K562 (cell line): ENCODE data around the gene YIPF1.

Experiments
- BCLAF1 ChIP-seq, 2 experiments: fragments of 450-650 bp in 1 of 2; IDR thresholded peaks; 2 replicates each; pipeline ENCODE4 v1.6.1; 2011 to 2017; ENCODE audit warnings: low read depth in 2 of 2, antibody characterized with exemption in 1 of 2, borderline replicate concordance in 1 of 2, low read length in 1 of 2, mild to moderate bottlenecking in 1 of 2, mixed read lengths in 1 of 2; ENCODE audit not compliant: control insufficient read depth in 1 of 2
- CTCF ChIP-seq, 3 experiments: IDR thresholded peaks in 2 of 3; conservative IDR thresholded peaks in 1 of 3; 2 replicates each; pipeline ENCODE4 v1.5.1; 2011 to 2012; ENCODE audit warnings: low read length in 3 of 3, mild to moderate bottlenecking in 3 of 3, control low read depth in 2 of 3, improper control_type of control experiment in 1 of 3, inconsistent platforms in 1 of 3, low read depth in 1 of 3, mixed read lengths in 1 of 3, moderate library complexity in 1 of 3; ENCODE audit not compliant: insufficient read depth in 2 of 3
- FOXA1 ChIP-seq: fragments of 450-650 bp; IDR thresholded peaks from 2 replicates; pipeline ENCODE4 v1.6.1; 2016; ENCODE audit warnings: mild to moderate bottlenecking, borderline replicate concordance
- HNRNPUL1 ChIP-seq: fragments of 200-400 bp; formaldehyde crosslinking; IDR thresholded peaks from 2 replicates; pipeline ENCODE4 v1.6.1; 2017; ENCODE audit warnings: low read length
- MAX ChIP-seq: sonication (generic); formaldehyde crosslinking; IDR thresholded peaks from 2 replicates; pipeline ENCODE4 v1.9.0; 2022; ENCODE audit warnings: mild to moderate bottlenecking, missing genetic modification reagents
- MYC ChIP-seq, 2 experiments: fragments of 250-450 bp in 1 of 2; sonication (Bioruptor Pico) in 1 of 2; IDR thresholded peaks; 2 replicates each; pipeline versions ENCODE4 v1.5.1 to v1.6.1; 2012 to 2021; ENCODE audit warnings: low read depth in 2 of 2, borderline replicate concordance in 1 of 2, improper control_type of control experiment in 1 of 2, low read length in 1 of 2, mild to moderate bottlenecking in 1 of 2, moderate library complexity in 1 of 2
- NFXL1 ChIP-seq: fragments of 450-650 bp; formaldehyde crosslinking; IDR thresholded peaks from 2 replicates; pipeline ENCODE4 v1.4.0; 2021; ENCODE audit warnings: mild to moderate bottlenecking
- ZNF280B ChIP-seq: fragments of 250-450 bp; sonication (Bioruptor Pico); IDR thresholded peaks from 2 replicates; pipeline ENCODE4 v1.5.1; 2021; ENCODE audit warnings: mild to moderate bottlenecking

- TF ChIP-seq ZNF280B (CRISPR knock-in tag) (no peak), MAX (CRISPR knock-in tag) (no peak), NFXL1 (CRISPR knock-in tag) (no peak), HNRNPUL1 (no peak), CTCF (IDR thresholded peaks at IDR 0.05 in 2 of 3, conservative IDR thresholded peaks at IDR 0.05 in 1 of 3; ENCODE audit: insufficient read depth in 2 of 3, low read depth in 1 of 3, low read length in 3 of 3) (no peak), BCLAF1 (IDR thresholded peaks at IDR 0.05; ENCODE audit: borderline replicate concordance in 1 of 2, control insufficient read depth in 1 of 2, low read depth in 2 of 2, low read length in 1 of 2) (no peak), FOXA1 (no peak), MYC (IDR thresholded peaks at IDR 0.05; ENCODE audit: low read depth, low read length) (no peak), MYC (CRISPR knock-in tag; IDR thresholded peaks at IDR 0.05; ENCODE audit: borderline replicate concordance, low read depth) (no peak)
Observed at GRCh38 chr1:53869454-53870117, 20.0 kb downstream of the YIPF1 start.
